Right lobe of liver (tissue), 4 donors: ENCODE measurements around the gene FURIN.

Experiments used
- POLR2A ChIP-seq: fragments of 450-650 bp; IDR thresholded peaks from one replicate; pipeline ENCODE4 v1.6.1; 2017; ENCODE audit warnings: antibody characterized with exemption, mild to moderate bottlenecking
- TF ChIP-seq, protein P1 (sequence below), 4 donors: fragments of 200-600 bp in 3 of 4; fragments of 450-650 bp in 1 of 4; IDR thresholded peaks; one replicate each; pipeline versions ENCODE4 v1.5.1 to v1.8.0; 2016 to 2022; ENCODE audit warnings: antibody characterized with exemption in 4 of 4, mild to moderate bottlenecking in 2 of 4
- donor health status: DM: no; HTN: no; CAD: no.
- donor health status: DM: no; HTN: no; CAD: no.
- donor health status: DM: no; HTN: yes; CAD: no.

- TF ChIP-seq, protein P1, sequence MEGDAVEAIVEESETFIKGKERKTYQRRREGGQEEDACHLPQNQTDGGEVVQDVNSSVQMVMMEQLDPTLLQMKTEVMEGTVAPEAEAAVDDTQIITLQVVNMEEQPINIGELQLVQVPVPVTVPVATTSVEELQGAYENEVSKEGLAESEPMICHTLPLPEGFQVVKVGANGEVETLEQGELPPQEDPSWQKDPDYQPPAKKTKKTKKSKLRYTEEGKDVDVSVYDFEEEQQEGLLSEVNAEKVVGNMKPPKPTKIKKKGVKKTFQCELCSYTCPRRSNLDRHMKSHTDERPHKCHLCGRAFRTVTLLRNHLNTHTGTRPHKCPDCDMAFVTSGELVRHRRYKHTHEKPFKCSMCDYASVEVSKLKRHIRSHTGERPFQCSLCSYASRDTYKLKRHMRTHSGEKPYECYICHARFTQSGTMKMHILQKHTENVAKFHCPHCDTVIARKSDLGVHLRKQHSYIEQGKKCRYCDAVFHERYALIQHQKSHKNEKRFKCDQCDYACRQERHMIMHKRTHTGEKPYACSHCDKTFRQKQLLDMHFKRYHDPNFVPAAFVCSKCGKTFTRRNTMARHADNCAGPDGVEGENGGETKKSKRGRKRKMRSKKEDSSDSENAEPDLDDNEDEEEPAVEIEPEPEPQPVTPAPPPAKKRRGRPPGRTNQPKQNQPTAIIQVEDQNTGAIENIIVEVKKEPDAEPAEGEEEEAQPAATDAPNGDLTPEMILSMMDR (IDR thresholded peaks at IDR 0.05) = no peak
- TF ChIP-seq POLR2A = no peak
Observed at GRCh38 chr15:90887037-90887481, 18.7 kb downstream of the FURIN start.
